ENCODE results near the gene ARL10.
"Not testable (repeated sequence)": the region's sequence is repeated elsewhere in the genome, so short reads cannot be mapped to it uniquely, and the experiment has no call there.

ARL10 gene

DNA sequence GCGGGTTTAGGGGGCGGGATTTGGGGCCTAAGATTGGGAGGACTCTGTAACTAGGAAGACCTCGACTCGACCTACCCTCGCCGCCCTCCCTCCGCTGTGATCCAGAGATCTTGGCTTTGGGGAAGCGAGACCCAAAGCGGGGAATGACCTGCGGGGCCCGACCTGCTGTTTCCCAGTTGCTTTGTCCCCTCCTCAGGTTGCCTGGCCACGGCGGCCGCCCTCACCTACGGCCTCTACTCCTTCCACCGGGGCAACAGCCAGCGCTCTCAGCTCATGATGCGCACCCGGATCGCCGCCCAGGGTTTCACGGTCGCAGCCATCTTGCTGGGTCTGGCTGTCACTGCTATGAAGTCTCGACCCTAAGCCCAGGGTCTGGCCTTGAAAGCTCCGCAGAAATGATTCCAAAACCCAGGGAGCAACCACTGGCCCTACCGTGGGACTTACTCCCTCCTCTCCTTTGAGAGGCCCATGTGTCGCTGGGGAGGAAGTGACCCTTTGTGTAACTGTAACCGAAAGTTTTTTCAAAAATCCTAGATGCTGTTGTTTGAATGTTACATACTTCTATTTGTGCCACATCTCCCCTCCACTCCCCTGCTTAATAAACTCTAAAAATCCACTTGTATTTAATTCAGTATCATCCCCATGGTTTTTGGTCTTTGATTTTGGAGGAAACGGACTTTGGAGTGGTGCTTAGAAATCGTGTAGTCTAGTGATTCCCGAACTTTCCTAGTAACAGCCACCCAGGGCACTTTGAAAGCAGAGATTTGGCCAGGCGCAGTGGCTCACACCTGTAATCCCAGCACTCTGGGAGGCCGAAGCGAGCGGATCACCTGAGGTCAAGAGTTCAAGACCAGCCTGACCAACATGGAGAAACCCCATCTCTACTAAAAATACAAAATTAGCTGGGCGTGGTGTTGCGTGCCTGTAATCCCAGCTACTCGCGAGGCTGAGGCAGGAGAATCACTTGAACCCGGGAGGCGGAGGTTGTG, 24.1 kb downstream of the ARL10 start:
- no peak for DNase-seq

DNA sequence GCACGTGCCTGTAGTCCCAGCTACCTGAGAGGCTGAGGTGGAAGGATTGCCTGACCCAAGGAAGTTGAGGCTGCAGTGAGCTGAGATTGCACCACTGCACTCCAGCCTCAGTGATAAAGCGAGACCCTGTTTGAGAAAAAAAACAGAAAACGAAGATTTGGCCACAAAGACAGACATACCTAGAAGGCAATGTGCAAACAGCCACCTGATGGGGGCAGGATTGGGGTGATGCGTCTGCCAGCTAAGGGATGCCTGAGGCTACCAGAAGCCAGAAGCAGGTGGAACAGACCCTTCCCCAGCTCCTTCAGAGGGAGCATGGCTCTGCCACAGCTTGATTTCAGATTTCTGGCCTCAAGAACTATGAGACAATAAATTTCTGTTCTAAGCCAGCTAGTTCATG, 26.2 kb downstream of the ARL10 start:
- no peak for DNase-seq

DNA sequence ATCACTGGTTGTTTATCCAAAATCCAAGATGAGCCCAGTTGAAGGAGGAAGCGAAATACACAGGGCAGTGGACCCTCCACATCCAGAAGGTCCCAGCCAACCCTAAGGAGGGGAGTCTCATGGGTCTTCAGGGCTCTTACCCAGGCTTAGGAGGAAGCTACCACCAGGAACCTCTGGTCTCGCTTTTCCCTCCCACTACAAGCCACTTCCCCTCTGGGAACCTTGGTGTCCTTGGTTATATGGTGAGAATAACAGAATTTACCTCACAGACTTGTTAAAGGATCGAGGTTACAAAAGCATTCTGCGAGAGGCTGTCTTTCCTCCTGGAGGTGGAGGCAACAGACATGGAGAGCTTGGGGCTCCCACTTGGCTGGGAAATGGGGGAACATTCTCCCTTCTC, 26.7 kb downstream of the ARL10 start:
- DNase-seq: no peak

DNA sequence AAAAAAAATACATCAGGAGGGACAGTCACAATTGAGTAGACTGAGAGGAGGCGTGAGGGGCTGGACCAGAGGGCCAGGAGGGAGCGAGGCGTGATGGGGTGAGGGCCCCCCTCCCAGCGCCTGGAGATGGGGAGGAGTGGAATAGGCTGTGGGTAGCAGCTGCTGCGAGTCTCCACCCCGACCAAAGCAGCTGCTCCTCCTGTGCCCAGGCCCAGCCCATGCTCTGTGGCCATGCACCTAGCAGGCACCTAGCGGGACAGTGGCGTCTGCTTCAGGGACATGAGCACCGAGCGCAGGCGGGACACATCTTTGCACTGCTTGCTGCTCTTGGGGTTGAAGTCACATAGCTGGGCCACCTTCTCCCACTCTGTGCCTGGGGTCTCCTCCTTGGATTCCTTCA, 27.2 kb downstream of the ARL10 start:
- no peak for DNase-seq

DNA sequence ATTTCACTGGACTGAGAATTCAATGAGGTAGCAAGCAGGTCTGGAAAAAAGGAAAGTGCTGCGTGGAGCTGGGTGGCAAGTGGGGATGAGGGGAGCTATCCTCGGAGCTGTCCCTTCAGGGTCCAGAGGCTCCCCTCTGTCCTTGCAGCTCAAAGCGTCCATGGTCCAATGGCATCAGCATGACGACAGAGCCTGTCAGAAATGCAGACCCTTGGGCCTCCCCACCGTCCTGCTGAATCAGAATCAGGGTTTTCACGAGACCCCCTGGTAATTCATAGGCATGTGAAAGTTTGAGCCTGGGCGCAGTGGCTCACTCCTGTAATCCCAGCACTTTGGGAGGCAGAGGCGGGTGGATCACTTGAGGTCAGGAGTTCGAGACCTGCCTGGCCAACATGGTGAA, 28.8 kb downstream of the ARL10 start:
- no peak for DNase-seq

DNA sequence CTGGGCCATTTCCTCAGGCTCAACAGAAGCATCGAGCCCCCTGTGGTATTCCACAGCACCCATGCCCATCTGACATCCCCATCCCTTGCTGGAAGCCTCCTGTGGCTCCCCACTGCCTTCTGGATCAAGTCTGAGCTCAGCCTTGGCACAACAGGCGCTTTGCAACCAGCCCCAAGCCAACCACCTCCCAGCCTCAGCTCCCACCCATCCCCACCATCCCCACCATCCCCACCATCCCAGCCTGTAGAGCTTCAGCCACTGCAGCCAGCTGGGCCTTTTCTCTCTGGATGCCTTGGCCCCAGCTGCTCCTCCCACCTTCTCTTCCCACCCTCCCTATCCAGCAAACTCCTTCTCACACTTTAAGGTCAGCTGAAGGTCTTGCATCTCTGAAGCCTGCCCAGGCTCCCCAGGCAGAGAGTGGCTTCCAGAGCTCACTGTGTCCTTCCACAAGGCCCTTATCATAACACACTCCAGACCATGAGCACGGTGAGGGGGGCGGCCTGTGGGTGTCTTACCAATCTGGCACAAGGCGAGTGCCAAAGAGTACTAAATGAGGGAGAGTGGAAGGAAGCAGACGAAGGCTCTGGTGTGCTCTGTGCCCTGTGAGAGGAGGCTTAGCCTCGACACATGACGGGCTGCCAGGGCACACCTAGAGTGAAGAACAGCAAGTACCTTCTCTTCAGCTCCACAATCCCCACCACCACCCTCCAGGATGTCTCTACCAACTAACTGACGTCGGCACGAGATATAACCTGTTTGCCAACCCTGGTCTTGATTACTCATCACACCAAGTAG, 29.8 kb downstream of the ARL10 start:
- no peak for DNase-seq

DNA sequence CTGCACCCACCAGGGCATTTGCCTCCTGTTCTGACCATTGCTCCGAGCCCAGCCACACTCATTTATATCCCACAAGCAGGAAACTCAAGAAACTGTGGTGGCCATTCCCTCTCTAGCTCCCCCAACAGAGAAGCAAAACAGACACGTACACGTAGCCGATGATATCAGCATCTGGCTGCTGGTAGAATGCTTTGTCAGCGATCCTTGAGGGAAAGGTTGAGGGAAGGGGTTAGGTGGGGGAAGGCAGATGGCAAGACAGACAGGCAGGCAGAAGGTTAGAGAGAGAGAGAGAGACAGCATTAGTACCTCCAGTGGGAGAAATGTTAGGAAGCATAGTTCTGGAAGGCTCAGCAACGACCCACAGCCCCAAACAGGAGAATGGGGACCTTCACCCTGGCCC, 31.0 kb downstream of the ARL10 start:
- DNase-seq: no peak

DNA sequence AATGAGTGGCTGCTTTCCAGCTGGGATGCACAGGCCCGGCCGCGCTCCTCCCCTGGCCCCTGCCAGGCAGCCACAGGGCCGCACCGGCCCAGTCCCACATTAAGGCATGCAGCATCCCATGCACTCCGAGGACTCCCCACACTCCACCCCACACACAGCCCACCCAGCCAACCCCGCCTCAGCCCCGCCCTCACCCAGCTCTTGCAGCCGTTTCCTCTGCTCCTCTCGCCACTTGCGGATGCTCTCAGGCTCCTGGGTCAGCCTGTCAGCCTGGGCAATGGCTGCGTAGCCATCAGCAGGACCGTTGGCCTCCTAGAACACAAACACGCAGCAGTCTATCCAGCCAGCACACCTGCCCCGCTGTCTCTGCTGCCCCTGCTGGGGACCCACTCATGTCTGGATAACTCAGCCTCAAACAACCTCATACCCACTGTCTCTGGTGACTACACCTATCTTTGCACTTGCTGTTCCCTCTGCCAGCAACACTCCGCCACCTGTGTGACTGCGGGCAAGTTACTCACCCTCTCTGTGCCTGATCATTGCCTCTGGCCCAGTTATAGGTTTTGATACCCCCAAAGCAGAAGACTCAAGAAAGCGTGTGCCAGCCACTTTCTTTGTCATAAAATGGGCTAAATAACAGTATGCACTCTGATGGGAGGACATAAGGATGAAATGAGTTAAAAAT, 32.6 kb downstream of the ARL10 start:
- no peak for DNase-seq

DNA sequence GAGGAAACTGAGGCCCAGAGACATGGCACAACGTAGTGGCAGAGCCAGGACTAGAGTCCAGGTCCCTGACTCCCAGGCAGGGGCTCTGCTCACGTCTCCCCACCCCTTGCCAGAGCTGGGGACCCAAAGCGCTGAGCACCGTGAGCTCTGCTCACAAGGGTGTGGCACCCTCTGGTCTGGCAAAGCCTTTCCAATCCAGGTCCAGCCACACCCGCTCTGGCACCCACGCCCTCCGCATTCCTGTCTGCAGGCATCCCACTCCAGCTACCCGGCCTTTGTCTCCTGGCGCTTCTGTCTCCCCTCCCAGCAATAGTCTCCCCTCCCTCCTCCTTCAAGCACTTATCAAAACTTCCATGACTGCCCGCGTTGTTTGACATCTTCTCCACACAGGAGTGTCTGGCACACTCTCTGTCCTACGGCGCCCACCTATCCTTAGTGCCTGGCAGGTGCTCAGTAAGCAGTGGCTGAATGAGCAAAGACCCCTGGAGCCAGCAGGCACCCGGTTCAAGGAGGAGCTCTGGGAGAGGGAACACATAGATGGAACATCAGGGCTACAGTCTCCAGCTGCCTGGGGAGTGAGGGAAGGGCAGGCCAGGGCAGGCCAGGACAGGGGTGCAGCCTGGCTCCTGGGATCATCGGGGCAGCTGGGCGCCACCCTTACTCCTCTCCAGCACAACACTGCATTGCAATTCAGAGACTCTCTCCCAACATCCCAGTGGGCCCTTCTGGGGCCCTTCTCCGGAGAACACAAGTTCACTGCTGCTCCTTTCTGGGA, 35.3 kb downstream of the ARL10 start:
- DNase-seq: no peak

DNA sequence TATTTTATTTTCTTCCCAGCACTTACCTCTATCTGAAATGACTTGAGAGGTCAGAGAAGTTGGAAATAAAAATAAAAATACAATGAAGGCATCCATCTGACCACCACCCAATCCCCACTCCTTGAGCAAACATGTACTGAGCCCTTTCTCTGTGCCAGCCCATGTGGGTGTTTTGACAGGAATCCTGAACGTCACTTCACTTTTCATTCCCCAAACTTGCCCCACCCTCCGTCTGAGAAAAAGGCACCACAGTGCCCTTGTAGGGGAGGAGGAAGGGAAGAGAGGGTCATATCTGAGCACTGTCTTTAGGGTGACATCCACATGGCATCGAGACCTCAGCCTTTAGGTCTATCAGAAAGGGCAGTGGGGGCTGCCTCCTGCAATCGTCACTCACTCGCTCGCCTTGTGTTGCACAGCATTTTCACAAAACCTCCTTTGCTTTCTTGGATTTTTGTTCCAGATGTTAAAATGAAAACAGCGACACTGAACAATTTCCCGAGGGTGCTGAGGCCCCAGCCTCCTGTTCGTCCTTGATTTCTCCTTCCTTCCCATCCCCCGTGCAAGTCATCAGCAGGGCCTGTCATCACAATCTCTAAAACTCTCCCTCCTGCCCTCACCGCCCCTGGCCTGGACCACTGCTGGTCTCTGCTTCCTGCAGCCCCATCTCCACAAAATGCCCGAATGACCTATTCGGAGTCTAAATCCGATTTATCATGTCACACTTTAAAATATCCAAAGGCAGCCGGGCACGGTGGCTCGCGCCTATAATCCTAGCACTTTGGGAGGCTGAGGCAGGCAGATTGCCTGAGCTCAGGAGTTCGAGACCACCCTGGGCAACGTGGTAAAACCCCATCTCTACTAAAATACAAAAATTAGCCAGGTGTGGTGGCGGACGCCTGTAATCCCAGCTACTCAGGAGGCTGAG, 36.3 kb downstream of the ARL10 start:
- DNase-seq: no peak

DNA sequence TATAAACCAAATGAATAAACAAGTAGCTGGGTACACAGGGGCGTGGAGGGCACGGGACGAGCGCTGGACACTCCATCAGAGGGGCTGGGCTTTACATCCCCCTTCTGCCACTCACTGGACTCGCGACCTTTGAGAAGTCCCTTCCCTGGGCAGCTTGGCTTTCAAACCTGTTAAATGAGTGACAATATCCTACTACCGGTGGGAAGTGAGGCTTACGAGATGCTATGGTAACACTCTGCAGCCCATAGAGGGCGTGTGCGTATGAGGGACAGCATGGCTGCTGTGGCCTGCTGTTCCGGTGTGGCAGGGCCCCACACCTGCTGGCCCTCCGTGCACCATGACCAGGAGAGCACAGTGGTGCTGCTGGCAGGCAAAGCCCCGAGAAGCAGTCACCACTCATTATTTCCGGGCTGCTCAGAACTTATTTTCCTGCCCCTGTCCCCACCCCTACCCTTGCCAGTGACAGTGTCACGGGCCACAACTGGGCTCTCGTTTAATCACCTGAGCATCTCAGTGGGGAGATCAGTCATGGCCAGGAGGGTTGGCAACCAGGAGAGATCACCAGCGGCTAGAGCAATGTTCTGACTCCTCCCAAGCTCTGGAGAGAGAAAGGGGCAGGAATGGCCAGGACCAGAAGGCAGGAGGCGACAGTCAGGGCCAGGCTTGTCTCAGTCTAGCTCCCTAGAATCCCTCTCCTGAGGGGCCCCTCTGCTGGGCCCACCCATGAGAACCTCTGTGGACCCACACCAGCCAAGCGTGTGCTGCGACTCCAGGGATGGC, 40.6 kb downstream of the ARL10 start:
- no peak for DNase-seq

DNA sequence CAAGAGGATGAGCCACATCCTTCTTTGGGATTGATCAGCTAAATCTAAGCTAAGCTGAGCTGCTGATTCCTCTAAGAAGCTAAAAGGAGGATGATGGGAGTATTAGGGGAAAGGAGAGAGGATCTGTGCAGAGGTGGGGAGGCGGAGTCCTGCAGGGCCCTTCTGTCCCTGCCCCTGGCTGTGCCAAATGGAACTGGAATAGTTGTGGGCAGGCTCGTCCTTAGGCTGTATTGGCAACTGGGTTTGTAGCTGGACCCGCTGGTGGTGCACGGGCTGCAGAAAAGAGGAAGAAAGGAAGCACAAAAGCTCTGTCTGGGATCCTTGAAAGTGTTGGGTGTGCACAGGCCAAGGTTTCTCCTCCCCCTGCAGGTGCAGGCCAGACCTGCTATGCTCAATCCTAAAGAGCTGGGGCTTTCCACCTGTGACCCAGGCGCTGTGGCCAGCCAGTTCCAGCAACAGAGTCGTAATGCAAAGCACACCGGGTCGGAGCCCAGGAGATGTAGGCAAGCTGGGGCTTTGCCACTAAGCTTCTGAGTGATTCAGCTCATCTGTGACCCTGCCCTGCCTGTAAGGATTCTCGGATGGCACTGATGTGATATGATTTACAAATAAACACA, 41.3 kb downstream of the ARL10 start:
- no peak for DNase-seq

DNA sequence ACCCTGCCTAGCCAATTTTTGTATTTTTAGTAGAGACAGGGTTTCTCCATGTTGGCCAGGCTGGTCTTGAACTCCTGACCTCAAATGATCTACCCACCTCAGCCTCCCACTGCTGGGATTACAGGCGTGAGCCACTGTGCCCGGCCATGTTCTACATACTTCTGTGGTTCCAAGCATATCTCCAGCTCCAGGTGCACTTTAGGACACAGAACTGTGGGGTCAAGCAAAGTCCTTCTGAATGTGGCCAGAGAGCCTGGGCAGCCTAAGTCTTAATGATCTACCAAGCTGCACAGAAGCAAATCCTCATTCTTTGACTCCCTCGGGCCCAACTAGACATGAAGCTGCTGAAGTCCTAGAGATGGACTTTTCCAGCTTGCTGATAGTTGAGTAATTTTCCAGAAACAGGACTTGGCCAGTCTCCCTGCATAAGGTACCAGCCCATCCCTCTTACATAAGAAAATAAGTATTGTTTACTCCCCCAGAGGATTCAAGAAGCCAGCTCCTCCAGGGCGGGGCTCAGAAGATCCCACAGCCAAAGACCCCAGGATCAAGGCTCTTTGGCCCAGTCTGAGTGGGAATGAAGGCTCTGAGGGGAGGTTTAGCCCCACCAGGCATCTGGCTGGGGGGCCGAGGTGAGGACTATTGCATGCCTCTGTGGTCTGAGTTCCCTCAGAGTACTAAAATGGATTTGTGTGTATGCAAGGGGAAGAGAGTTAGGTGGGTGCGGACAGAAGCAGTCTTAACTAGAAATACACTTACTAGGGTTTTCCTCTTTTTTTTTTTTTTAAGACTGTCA, 42.4 kb downstream of the ARL10 start:
- no peak for DNase-seq

DNA sequence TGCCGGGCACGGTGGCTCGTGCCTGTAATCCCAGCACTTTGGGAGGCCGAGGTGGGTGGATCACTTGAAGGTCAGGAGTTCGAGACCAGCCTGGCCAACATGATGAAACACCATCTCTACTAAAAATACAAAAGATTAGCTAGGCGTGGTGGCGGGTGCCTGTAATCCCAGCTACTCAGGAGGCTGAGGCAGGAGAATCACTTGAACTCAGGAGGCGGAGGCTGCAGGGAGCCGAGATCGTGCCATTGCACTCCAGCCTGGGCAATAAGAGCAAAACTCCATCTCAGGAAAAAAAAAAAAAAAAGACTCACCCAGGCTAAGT, 42.9 kb downstream of the ARL10 start:
- not testable (repeated sequence) for DNase-seq

DNA sequence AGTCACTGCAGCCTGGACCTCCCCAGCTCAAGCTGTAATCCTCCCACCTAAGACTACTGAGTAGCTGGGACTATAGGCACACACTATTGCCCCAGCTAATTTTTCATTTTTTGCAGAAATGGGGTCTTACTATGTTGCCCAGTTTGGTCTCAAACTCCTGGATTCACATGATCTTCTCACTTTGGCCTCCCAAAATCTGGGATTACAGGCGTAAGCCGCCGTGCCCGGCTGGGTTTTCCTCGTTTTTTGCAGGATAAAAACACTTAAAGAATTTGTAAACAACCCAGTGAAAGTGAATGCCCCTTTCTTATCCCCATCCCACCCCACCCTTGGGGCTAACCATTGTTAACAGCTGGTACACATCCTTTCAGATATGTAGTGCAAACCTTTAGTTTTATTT, 43.3 kb downstream of the ARL10 start:
- no peak for DNase-seq

DNA sequence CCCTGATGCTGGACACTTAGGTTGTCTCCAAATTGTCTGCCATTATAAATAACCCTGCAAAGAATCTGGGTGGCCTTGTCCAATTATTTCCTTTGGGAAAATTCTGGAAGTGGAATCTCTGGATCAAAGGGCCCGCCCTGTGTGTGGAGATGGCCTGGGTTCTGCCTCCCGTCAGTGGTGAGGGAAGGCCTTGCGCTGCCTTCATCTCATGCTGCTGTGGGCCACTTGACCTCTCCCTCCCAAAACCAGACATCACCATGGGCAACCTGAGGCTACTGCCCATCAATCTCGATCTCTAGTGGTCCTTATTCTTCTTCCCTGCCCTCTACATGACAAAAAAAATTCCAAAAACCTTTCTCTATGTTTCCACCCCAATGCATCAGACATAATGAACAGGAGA, 44.5 kb downstream of the ARL10 start:
- no peak for DNase-seq

DNA sequence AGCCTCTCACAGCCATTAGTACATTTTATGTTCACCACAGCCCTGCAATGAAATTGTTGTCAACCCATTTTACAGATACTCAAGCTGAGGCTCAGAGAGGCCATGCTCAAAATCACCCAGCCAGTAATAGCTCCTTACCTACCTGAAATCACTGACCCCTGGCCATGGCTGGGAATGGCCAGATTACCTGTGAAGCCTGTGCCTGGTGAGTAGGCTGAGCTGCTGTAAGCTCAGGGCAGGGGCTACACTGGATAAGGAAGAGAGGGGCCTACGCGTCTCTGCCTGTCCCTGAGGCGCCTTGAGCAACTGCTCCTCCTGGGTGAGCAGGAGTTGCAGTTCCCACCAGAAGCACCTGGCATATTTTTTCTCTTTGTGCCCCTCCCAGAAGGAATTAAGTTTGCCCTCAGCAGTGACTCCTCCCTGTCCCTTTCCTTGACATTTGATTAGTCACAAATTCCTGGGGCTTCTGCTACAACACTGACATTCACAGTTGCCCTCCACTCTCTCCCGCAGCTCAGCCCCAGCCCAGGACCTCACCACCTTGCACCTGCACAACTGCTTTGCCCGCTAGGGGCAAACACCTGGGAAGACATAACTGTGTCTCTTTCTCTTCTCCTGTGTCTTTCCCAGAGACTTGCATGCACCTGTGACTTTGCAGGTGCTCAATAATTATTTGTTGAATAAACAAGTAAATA, 45.3 kb downstream of the ARL10 start:
- no peak for DNase-seq

DNA sequence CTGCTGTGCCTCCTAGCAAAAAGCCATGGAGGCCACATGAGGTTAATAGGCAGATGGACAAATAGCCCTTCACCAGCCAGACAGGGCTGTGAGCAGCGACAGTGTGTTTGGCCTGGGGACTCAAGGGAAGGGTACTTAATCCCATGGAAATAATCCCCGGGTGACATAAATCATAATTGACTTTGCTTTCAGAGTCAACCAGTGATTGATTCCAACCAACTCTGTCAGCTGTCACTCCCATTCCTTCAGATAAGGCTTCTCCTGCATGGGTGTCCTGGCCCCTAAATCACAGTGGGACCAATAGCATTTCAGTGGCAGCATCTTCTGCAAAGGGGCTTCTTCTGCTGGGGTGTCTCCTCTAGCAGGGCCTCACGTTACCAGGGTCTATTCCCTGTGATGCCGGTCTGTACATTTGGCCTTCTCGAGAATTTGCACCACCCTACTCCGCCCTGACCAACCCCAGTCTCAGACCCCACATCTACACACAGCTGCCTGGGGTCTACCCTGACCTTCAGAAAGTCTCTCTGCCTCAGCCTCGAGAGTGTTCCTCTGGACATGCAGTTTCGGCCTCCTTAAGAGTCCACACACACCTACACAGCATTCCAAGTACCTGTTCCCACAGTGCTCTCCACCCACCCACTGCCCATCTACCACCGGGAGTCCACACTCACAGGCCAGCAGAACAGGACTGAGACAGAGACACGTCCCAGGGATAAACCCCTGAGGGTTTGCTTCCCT, 47.4 kb downstream of the ARL10 start:
- no peak for DNase-seq
